SK-N-SH (cell line): ENCODE data around the gene NRIP2. TPM values are rescaled to one million over a fixed set of nuclear protein-coding genes. Genes with fewer than 3 reads are reported as not detected.

Source experiments
- CTCF ChIA-PET: fragments of 300-600, 350-600 bp; formaldehyde crosslinking; extraction: SDS; loops from one replicate; lab custom pipeline; 2021; lab: Yijun Ruan, JAX
- POLR2A ChIA-PET: fragments of 350-600 bp; sonication (Branson Sonifier 250); formaldehyde crosslinking; extraction: SDS; loops from one replicate; lab custom pipeline; 2020; ENCODE audit warnings: antibody characterized with exemption, inconsistent platforms; lab: Yijun Ruan, JAX
- DNase-seq: peaks from one replicate; pipeline ENCODE4 v3.0.0; 2012
- H2AFZ ChIP-seq: fragments of 200-600 bp; sonication (generic); 2 replicates; pipeline ENCODE4 v1.8.1; 2016; ENCODE audit warnings: antibody characterized with exemption, mild to moderate bottlenecking, low read depth
- H3F3A ChIP-seq: fragments of 200-600 bp; sonication (generic); replicated peaks from 2 replicates; pipeline ENCODE3; 2016; ENCODE audit warnings: antibody characterized with exemption, mild to moderate bottlenecking; ENCODE audit not compliant: insufficient read depth
- H3K27ac ChIP-seq, 2 experiments: fragments of 200-500 bp in 1 of 2; fragments of 200-600 bp in 1 of 2; sonication (Bioruptor generic) in 1 of 2; sonication (generic), shearing (Covaris generic) in 1 of 2; 2 replicates each; pipeline versions ENCODE4 v1.5.1 to v1.6.1; 2014 to 2016; ENCODE audit warnings: low read depth in 2 of 2, inconsistent platforms in 1 of 2, low read length in 1 of 2, mild to moderate bottlenecking in 1 of 2, mixed read lengths in 1 of 2
- H3K27me3 ChIP-seq: fragments of 200-600 bp; sonication (generic), shearing (Covaris generic); 2 replicates; pipeline ENCODE4 v1.6.1; 2016; ENCODE audit warnings: mixed run types; ENCODE audit not compliant: insufficient read depth
- H3K36me3 ChIP-seq, 2 experiments: fragments of 200-500 bp in 1 of 2; fragments of 200-600 bp in 1 of 2; sonication (Bioruptor generic) in 1 of 2; sonication (generic) in 1 of 2; replicated peaks in 1 of 2; 2 replicates each; pipeline versions ENCODE3 to v1.5.1; 2014 to 2016; ENCODE audit warnings: low read length in 1 of 2, mild to moderate bottlenecking in 1 of 2; ENCODE audit not compliant: insufficient read depth in 2 of 2, control insufficient read depth in 1 of 2
- H3K4me1 ChIP-seq, 2 experiments: fragments of 200-500 bp in 1 of 2; fragments of 200-600 bp in 1 of 2; sonication (Bioruptor generic) in 1 of 2; sonication (generic), shearing (Covaris generic) in 1 of 2; 2 replicates each; pipeline versions ENCODE4 v1.5.1 to v1.6.1; 2014 to 2016; ENCODE audit warnings: low read depth in 1 of 2, low read length in 1 of 2, mixed run types in 1 of 2; ENCODE audit not compliant: insufficient read depth in 2 of 2, control insufficient read depth in 1 of 2
- H3K4me2 ChIP-seq: fragments of 200-600 bp; sonication (generic), shearing (Covaris generic); 2 replicates; pipeline ENCODE4 v1.6.1; 2017; ENCODE audit warnings: mixed run types
- H3K4me3 ChIP-seq, 2 experiments: fragments of 200-500 bp in 1 of 2; fragments of 200-600 bp in 1 of 2; sonication (Bioruptor generic) in 1 of 2; sonication (generic), shearing (Covaris generic) in 1 of 2; 2 replicates each; pipeline versions ENCODE4 v1.5.1 to v1.8.1; 2014 to 2016; ENCODE audit warnings: low read depth in 2 of 2, inconsistent platforms in 1 of 2, low read length in 1 of 2, mild to moderate bottlenecking in 1 of 2, mixed read lengths in 1 of 2, moderate library complexity in 1 of 2
- H3K79me2 ChIP-seq: fragments of 200-600 bp; sonication (generic); 2 replicates; pipeline ENCODE4 v1.8.1; 2017; ENCODE audit warnings: mild to moderate bottlenecking; ENCODE audit not compliant: insufficient read depth
- H3K9ac ChIP-seq: fragments of 200-600 bp; sonication (generic); 2 replicates; pipeline ENCODE4 v1.6.1; 2017; ENCODE audit warnings: mixed run types
- H3K9me2 ChIP-seq: fragments of 200-600 bp; sonication (generic); 2 replicates; pipeline ENCODE4 v1.6.1; 2017; ENCODE audit warnings: mixed run types
- H3K9me3 ChIP-seq: fragments of 200-600 bp; sonication (generic); 2 replicates; pipeline ENCODE4 v1.6.1; 2017; ENCODE audit warnings: mixed run types, mild to moderate bottlenecking, moderate library complexity
- H4K20me1 ChIP-seq: fragments of 200-600 bp; sonication (generic); 2 replicates; pipeline ENCODE4 v1.6.1; 2017; ENCODE audit warnings: mild to moderate bottlenecking, mixed run types; ENCODE audit not compliant: insufficient read depth
- EP300 ChIP-seq, 2 experiments: IDR thresholded peaks; 2 replicates each; pipeline versions ENCODE4 v1.4.0 to v1.6.1; 2012; ENCODE audit warnings: borderline replicate concordance in 1 of 2, low read depth in 1 of 2, low read length in 1 of 2
- FOSL2 ChIP-seq: IDR thresholded peaks from 2 replicates; pipeline ENCODE4 v1.4.0; 2012; ENCODE audit warnings: low read depth, mild to moderate bottlenecking, moderate library complexity, borderline replicate concordance
- FOXJ3 ChIP-seq: sonication (generic); formaldehyde crosslinking; IDR thresholded peaks from 2 replicates; pipeline ENCODE4 v1.5.1; 2020; ENCODE audit warnings: mild to moderate bottlenecking, missing genetic modification reagents
- GATA2 ChIP-seq: sonication (generic); formaldehyde crosslinking; IDR thresholded peaks from 2 replicates; pipeline ENCODE4 v1.5.0; 2020; ENCODE audit warnings: mild to moderate bottlenecking, missing genetic modification reagents
- JUND ChIP-seq: IDR thresholded peaks from 2 replicates; pipeline ENCODE4 v1.4.0; 2012
- MEF2A ChIP-seq: IDR thresholded peaks from 2 replicates; pipeline ENCODE4 v1.4.0; 2012; ENCODE audit warnings: low read depth, borderline replicate concordance
- POLR2AphosphoS5 ChIP-seq: IDR thresholded peaks from 2 replicates; pipeline ENCODE4 v1.6.1; 2012; ENCODE audit warnings: low read depth, low read length
- RFX5 ChIP-seq: IDR thresholded peaks from 2 replicates; pipeline ENCODE4 v1.6.1; 2012; ENCODE audit warnings: mild to moderate bottlenecking, improper control_type of control experiment, low read length
- RXRA ChIP-seq: IDR thresholded peaks from 2 replicates; pipeline ENCODE4 v1.4.0; 2012; ENCODE audit warnings: low read depth, mild to moderate bottlenecking, borderline replicate concordance
- SIN3A ChIP-seq: IDR thresholded peaks from 2 replicates; pipeline ENCODE4 v1.6.1; 2012; ENCODE audit warnings: low read depth, mild to moderate bottlenecking, low read length, moderate library complexity, borderline replicate concordance
- TCF12 ChIP-seq: IDR thresholded peaks from 2 replicates; pipeline ENCODE4 v1.4.0; 2012
- WGBS: methylation state at CpG from one replicate; pipeline ENCODE4 v1.1.6; 2017; ENCODE audit warnings: low lambda C conversion rate; 5-methylcytosine and 5-hydroxymethylcytosine counted together
- polyA plus RNA-seq, 3 experiments: library from polyadenylated mRNA; depleted of rRNA; stranded (reverse); fragments of >200 nt; gene quantifications; 2 replicates each; pipeline ENCODE4 v1.2.3, GENCODE V29; 2012

NRIP2 gene
- polyA plus RNA-seq, 1 of the 3 experiments (the other 2 are of a cell fraction) = not detected

- TF ChIP-seq JUND = no peak
- no peak for TF ChIP-seq MEF2A
- TF ChIP-seq GATA2 (CRISPR knock-in tag) = no peak
- TF ChIP-seq RFX5 = no peak
- no peak for TF ChIP-seq SIN3A
- no peak for TF ChIP-seq POLR2AphosphoS5
Observed at GRCh38 chr12:2844786-2845185, 10.0 kb upstream of the NRIP2 start (continued).

GRCh38 chr12:2842948-2843347 is 8.1 kb upstream of the NRIP2 start:
- Histone ChIP-seq H4K20me1 (no peaks in the 10 kb centered on the region), H3K9me3 (no peaks in the 10 kb centered on the region)
- TF ChIP-seq GATA2 (CRISPR knock-in tag) (no peak), TCF12 (no peak), FOXJ3 (CRISPR knock-in tag) (no peak)

GRCh38 chr12:2841056-2841650 is 6.3 kb upstream of the NRIP2 start:
- POLR2A ChIA-PET = no interaction called here
- H3K4me3 ChIP-seq = no peak overlapping the region
- H3K27me3 ChIP-seq = no peaks in the 10 kb centered on the region
- no peaks in the 10 kb centered on the region for H4K20me1 ChIP-seq
- H3K4me2 ChIP-seq = no peak overlapping the region
- TF ChIP-seq RXRA = no peak
- no peak for TF ChIP-seq FOSL2
- TF ChIP-seq SIN3A = no peak
- TF ChIP-seq EP300 (IDR thresholded peaks at IDR 0.05; ENCODE audit: borderline replicate concordance in 1 of 2, low read depth in 1 of 2, low read length in 1 of 2) = no peak
- TF ChIP-seq GATA2 (CRISPR knock-in tag) = no peak
- no peak for TF ChIP-seq MEF2A
- H2AFZ ChIP-seq = no peak overlapping the region
- H3K36me3 ChIP-seq = no peaks in the 10 kb centered on the region
- peaks cover 0 to 8% of the 10 kb centered on the region in 2 experiments; a peak in 1 of 4 replicates for H3K4me1 ChIP-seq
- 63% methylated on average over 9 of the region's 9 CpGs for WGBS
- DNase-seq = peak; percentile 84
- no peaks in the 10 kb centered on the region for H3K79me2 ChIP-seq
- H3K9ac ChIP-seq = no peak overlapping the region
- peak overlapping the region in 1 of 2 experiments; percentile 39; a peak in 2 of 4 replicates for H3K27ac ChIP-seq
- no peaks in the 10 kb centered on the region for H3F3A ChIP-seq
- CTCF ChIA-PET = interaction anchor here (2.6 kb wide), 1 partner anchor 12 kb away, joined by 10 read pairs; no protein-coding TSS in a partner anchor
- H3K9me2 ChIP-seq = no peaks in the 10 kb centered on the region
- H3K9me3 ChIP-seq = no peaks in the 10 kb centered on the region

More at GRCh38 chr12:2842948-2843347, 8.1 kb upstream of the NRIP2 start:
- Histone ChIP-seq H3F3A (no peaks in the 10 kb centered on the region), H3K36me3 (no peaks in the 10 kb centered on the region), H3K79me2 (no peaks in the 10 kb centered on the region), H3K27me3 (no peaks in the 10 kb centered on the region), H2AFZ (no peak overlapping the region), H3K4me1 (peaks cover 0 to 6% of the 10 kb centered on the region in 2 experiments; a peak in 1 of 4 replicates), H3K9me2 (no peaks in the 10 kb centered on the region), H3K9ac (no peak overlapping the region), H3K27ac (no peak overlapping the region), H3K4me2 (no peak overlapping the region), H3K4me3 (no peak overlapping the region)
- 84% methylated on average over 5 of the region's 5 CpGs for WGBS
- POLR2A ChIA-PET = no interaction called here
- DNase-seq = no peak
- CTCF ChIA-PET = interaction anchor here (1.1 to 2.7 kb wide), 3 partner anchors 11 to 191 kb away, joined by 4 to 13 read pairs (median 11); no protein-coding TSS in a partner anchor
